Neural progenitor cell (in vitro differentiated cells): Measurements from ENCODE around the gene XKR3.

ENCODE experiments used
- EZH2 ChIP-seq: fragments of 200-600 bp; sonication (generic); IDR thresholded peaks from 2 replicates; pipeline ENCODE4 v1.6.1; 2017; ENCODE audit warnings: antibody characterized with exemption, mild to moderate bottlenecking, moderate library complexity
- EZH2phosphoT487 ChIP-seq: fragments of 200-600 bp; sonication (generic); IDR thresholded peaks from 2 replicates; pipeline ENCODE4 v1.6.1; 2017; ENCODE audit warnings: antibody characterized with exemption
- TF ChIP-seq, protein P1 (sequence below): fragments of 200-600 bp; sonication (generic); IDR thresholded peaks from 2 replicates; pipeline ENCODE4 v1.5.1; 2017; ENCODE audit warnings: antibody characterized with exemption, mild to moderate bottlenecking

- TF ChIP-seq, protein P1, sequence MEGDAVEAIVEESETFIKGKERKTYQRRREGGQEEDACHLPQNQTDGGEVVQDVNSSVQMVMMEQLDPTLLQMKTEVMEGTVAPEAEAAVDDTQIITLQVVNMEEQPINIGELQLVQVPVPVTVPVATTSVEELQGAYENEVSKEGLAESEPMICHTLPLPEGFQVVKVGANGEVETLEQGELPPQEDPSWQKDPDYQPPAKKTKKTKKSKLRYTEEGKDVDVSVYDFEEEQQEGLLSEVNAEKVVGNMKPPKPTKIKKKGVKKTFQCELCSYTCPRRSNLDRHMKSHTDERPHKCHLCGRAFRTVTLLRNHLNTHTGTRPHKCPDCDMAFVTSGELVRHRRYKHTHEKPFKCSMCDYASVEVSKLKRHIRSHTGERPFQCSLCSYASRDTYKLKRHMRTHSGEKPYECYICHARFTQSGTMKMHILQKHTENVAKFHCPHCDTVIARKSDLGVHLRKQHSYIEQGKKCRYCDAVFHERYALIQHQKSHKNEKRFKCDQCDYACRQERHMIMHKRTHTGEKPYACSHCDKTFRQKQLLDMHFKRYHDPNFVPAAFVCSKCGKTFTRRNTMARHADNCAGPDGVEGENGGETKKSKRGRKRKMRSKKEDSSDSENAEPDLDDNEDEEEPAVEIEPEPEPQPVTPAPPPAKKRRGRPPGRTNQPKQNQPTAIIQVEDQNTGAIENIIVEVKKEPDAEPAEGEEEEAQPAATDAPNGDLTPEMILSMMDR, result no peak
- TF ChIP-seq EZH2 (no peak), EZH2phosphoT487 (no peak)
These were observed at the start of gene XKR3 for GRCh38 chr22:16824716-16825687.
